HEK293 (cell line): ENCODE results near the gene EVA1C.

Source experiments
- CTCF ChIA-PET: fragments of 350-600 bp; formaldehyde crosslinking; extraction: SDS; loops from one replicate; lab custom pipeline; 2021; ENCODE audit warnings: antibody characterized with exemption; lab: Yijun Ruan, JAX
- POLR2A ChIA-PET: fragments of 300-600 bp; formaldehyde crosslinking; extraction: SDS; loops from one replicate; lab custom pipeline; 2020; ENCODE audit warnings: antibody characterized with exemption, inconsistent platforms; lab: Yijun Ruan, JAX
- H3K27ac ChIP-seq: fragments of 200-500 bp; sonication (Bioruptor generic); 2 replicates; pipeline ENCODE4 v1.5.1; 2014; ENCODE audit warnings: low read depth, low read length, control low read depth, inconsistent platforms; ENCODE audit errors: extremely low read depth
- H3K36me3 ChIP-seq, 2 experiments: fragments of 200-500 bp in 1 of 2; sonication (Bioruptor generic) in 1 of 2; 1 replicate in 1 of 2; 2 replicates in 1 of 2; pipeline ENCODE4 v1.5.1; 2014 to 2017; ENCODE audit warnings: inconsistent platforms in 2 of 2, low read length in 2 of 2; ENCODE audit not compliant: control insufficient read depth in 2 of 2, insufficient read depth in 1 of 2
- H3K4me1 ChIP-seq: fragments of 200-500 bp; sonication (Bioruptor generic); 2 replicates; pipeline ENCODE4 v1.5.1; 2014; ENCODE audit warnings: mild to moderate bottlenecking, low read length, inconsistent platforms; ENCODE audit not compliant: control insufficient read depth, insufficient read depth
- H3K4me3 ChIP-seq: 2 replicates; pipeline ENCODE4 v1.5.1; 2011; ENCODE audit warnings: low read depth, mild to moderate bottlenecking, control low read depth, low read length, moderate library complexity
- H3K9me3 ChIP-seq: fragments of 200-500 bp; sonication (Bioruptor generic); 2 replicates; pipeline ENCODE4 v1.5.1; 2014; ENCODE audit warnings: low read depth, low read length, inconsistent platforms; ENCODE audit not compliant: control insufficient read depth, insufficient read depth
- FEZF1 ChIP-seq: fragments of 450-650 bp; formaldehyde crosslinking; IDR thresholded peaks from 2 replicates; pipeline ENCODE4 v1.5.1; 2016; ENCODE audit warnings: missing biosample characterization, missing genetic modification characterization
- HOXC10 ChIP-seq: sonication (generic); formaldehyde crosslinking; IDR thresholded peaks from 2 replicates; pipeline ENCODE4 v1.8.1; 2023; ENCODE audit warnings: mild to moderate bottlenecking, missing genetic modification reagents
- PBX3 ChIP-seq: sonication (generic); formaldehyde crosslinking; IDR thresholded peaks from 2 replicates; pipeline ENCODE4 v1.8.1; 2022; ENCODE audit warnings: mild to moderate bottlenecking, moderate library complexity, missing genetic modification reagents
- PRDM10 ChIP-seq: fragments of 450-650 bp; formaldehyde crosslinking; IDR thresholded peaks from 2 replicates; pipeline ENCODE4 v1.5.1; 2016; ENCODE audit warnings: missing biosample characterization, missing genetic modification characterization
- SP2 ChIP-seq: fragments of 450-650 bp; formaldehyde crosslinking; IDR thresholded peaks from 2 replicates; pipeline ENCODE4 v1.5.1; 2016; ENCODE audit warnings: missing biosample characterization, missing genetic modification characterization
- ZBTB17 ChIP-seq: fragments of 450-650 bp; formaldehyde crosslinking; IDR thresholded peaks from 2 replicates; pipeline ENCODE4 v1.5.1; 2016; ENCODE audit warnings: missing biosample characterization, missing genetic modification characterization
- ZBTB48 ChIP-seq: fragments of 450-650 bp; formaldehyde crosslinking; IDR thresholded peaks from 2 replicates; pipeline ENCODE4 v1.5.1; 2016; ENCODE audit warnings: missing biosample characterization, missing genetic modification characterization
- ZNF10 ChIP-seq: fragments of 450-650 bp; formaldehyde crosslinking; IDR thresholded peaks from 2 replicates; pipeline ENCODE4 v1.5.1; 2017; ENCODE audit warnings: missing biosample characterization, missing genetic modification characterization
- ZNF24 ChIP-seq: fragments of 450-650 bp; formaldehyde crosslinking; IDR thresholded peaks from 2 replicates; pipeline ENCODE4 v1.5.1; 2016; ENCODE audit warnings: missing biosample characterization, missing genetic modification characterization
- ZNF544 ChIP-seq: fragments of 450-650 bp; formaldehyde crosslinking; IDR thresholded peaks from 2 replicates; pipeline ENCODE4 v1.5.0; 2017; ENCODE audit warnings: missing biosample characterization, missing genetic modification characterization
- ZNF555 ChIP-seq: fragments of 450-650 bp; formaldehyde crosslinking; conservative IDR thresholded peaks from 2 replicates; pipeline ENCODE4 v1.5.1; 2017; ENCODE audit warnings: missing biosample characterization, mild to moderate bottlenecking, missing genetic modification characterization, inconsistent platforms
- ZNF596 ChIP-seq: fragments of 450-650 bp; IDR thresholded peaks from 2 replicates; pipeline ENCODE4 v1.5.0; 2018; ENCODE audit warnings: missing biosample characterization, mild to moderate bottlenecking, missing genetic modification characterization, moderate library complexity
- ZNF658 ChIP-seq: fragments of 450-650 bp; formaldehyde crosslinking; IDR thresholded peaks from 2 replicates; pipeline ENCODE4; 2016; ENCODE audit warnings: missing biosample characterization, missing genetic modification characterization
- ZNF701 ChIP-seq: fragments of 450-650 bp; formaldehyde crosslinking; IDR thresholded peaks from 2 replicates; pipeline ENCODE4 v1.5.1; 2016; ENCODE audit warnings: missing biosample characterization, missing genetic modification characterization
- ZNF747 ChIP-seq: fragments of 450-650 bp; formaldehyde crosslinking; IDR thresholded peaks from 2 replicates; pipeline ENCODE4 v1.5.1; 2016; ENCODE audit warnings: missing biosample characterization, missing genetic modification characterization
- ZNF791 ChIP-seq: fragments of 450-650 bp; formaldehyde crosslinking; IDR thresholded peaks from 2 replicates; pipeline ENCODE4 v1.5.1; 2016; ENCODE audit warnings: missing biosample characterization, missing genetic modification characterization
- TF ChIP-seq, protein P1 (sequence below): fragments of 450-650 bp; formaldehyde crosslinking; conservative IDR thresholded peaks from 2 replicates; pipeline ENCODE4 v1.5.1; 2016; ENCODE audit warnings: low read depth, missing biosample characterization, missing genetic modification characterization
- TF ChIP-seq, protein P2 (sequence below): fragments of 450-650 bp; formaldehyde crosslinking; IDR thresholded peaks from 2 replicates; pipeline ENCODE4 v1.5.1; 2016; ENCODE audit warnings: missing biosample characterization, missing genetic modification characterization
- TF ChIP-seq, protein P3 (sequence below): fragments of 450-650 bp; formaldehyde crosslinking; IDR thresholded peaks from 2 replicates; pipeline ENCODE4 v1.5.1; 2016; ENCODE audit warnings: missing biosample characterization, missing genetic modification characterization, low read depth
- TF ChIP-seq, protein P4 (sequence below): fragments of 450-650 bp; formaldehyde crosslinking; IDR thresholded peaks from 2 replicates; pipeline ENCODE4 v1.5.1; 2016; ENCODE audit warnings: missing biosample characterization, missing genetic modification characterization

EVA1C gene

DNA sequence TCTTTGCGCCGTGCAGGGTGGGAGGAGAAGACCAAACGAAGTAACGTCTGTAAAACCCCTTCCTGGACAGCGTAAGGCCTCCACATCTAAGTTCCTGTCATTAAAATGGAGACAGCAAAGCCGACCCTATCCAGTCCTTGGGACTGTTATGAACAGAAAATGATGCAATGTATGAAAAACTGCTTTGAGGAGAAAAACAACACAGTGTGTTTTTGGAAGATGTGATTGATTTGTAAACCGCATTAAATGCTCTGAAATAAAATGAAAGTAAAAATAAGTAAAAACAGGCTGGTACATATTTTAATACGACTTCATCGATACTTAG, 18.9 kb upstream of the EVA1C start:
- POLR2A ChIA-PET = interaction anchor here (0.9 to 2.2 kb wide), 2 partner anchors 219 to 333 kb away, joined by 3 to 15 read pairs; partner anchors contain the start of gene CFAP298
- H3K27ac ChIP-seq = peak overlapping the region; percentile 37; the same call in 1 of the 2 replicates
- CTCF ChIA-PET = interaction anchor here (0.6 to 3.0 kb wide), 4 partner anchors 9 to 208 kb away, joined by 4 to 14 read pairs (median 7); no protein-coding TSS in a partner anchor
- TF ChIP-seq ZNF747 (tag by site-specific recombination) (no peak), ZBTB48 (tag by site-specific recombination) (peak; percentile 6; the same call in 1 of the 2 replicates), ZNF544 (tag by site-specific recombination) (no peak), ZBTB17 (peak; percentile 47), ZNF24 (no peak), PRDM10 (tag by site-specific recombination) (peak; percentile 6; the same call in 1 of the 2 replicates), ZNF791 (tag by site-specific recombination) (no peak), ZNF10 (0 out of 2 replicates have a peak, but pooled peaks have one; percentile 3), PBX3 (no peak), SP2 (tag by site-specific recombination) (peak; percentile 14), FEZF1 (tag by site-specific recombination) (no peak), ZNF555 (tag by site-specific recombination) (no peak), ZNF658 (tag by site-specific recombination) (no peak), HOXC10 (CRISPR knock-in tag) (no peak), ZNF596 (tag by site-specific recombination) (no peak), ZNF701 (tag by site-specific recombination) (no peak)
- TF ChIP-seq, protein P1, sequence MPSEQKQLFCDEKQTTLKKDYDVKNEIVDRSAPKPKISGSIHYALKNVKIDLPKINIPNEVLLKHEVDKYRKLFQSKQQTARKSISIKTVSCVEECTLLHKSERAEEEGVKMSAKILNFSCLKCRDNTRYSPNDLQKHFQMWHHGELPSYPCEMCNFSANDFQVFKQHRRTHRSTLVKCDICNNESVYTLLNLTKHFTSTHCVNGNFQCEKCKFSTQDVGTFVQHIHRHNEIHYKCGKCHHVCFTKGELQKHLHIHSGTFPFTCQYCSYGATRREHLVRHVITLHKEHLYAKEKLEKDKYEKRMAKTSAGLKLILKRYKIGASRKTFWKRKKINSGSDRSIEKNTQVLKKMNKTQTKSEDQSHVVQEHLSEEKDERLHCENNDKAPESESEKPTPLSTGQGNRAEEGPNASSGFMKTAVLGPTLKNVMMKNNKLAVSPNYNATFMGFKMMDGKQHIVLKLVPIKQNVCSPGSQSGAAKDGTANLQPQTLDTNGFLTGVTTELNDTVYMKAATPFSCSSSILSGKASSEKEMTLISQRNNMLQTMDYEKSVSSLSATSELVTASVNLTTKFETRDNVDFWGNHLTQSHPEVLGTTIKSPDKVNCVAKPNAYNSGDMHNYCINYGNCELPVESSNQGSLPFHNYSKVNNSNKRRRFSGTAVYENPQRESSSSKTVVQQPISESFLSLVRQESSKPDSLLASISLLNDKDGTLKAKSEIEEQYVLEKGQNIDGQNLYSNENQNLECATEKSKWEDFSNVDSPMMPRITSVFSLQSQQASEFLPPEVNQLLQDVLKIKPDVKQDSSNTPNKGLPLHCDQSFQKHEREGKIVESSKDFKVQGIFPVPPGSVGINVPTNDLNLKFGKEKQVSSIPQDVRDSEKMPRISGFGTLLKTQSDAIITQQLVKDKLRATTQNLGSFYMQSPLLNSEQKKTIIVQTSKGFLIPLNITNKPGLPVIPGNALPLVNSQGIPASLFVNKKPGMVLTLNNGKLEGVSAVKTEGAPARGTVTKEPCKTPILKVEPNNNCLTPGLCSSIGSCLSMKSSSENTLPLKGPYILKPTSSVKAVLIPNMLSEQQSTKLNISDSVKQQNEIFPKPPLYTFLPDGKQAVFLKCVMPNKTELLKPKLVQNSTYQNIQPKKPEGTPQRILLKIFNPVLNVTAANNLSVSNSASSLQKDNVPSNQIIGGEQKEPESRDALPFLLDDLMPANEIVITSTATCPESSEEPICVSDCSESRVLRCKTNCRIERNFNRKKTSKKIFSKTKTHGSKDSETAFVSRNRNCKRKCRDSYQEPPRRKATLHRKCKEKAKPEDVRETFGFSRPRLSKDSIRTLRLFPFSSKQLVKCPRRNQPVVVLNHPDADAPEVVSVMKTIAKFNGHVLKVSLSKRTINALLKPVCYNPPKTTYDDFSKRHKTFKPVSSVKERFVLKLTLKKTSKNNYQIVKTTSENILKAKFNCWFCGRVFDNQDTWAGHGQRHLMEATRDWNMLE (tag by site-specific recombination) = no peak
- TF ChIP-seq, protein P2, sequence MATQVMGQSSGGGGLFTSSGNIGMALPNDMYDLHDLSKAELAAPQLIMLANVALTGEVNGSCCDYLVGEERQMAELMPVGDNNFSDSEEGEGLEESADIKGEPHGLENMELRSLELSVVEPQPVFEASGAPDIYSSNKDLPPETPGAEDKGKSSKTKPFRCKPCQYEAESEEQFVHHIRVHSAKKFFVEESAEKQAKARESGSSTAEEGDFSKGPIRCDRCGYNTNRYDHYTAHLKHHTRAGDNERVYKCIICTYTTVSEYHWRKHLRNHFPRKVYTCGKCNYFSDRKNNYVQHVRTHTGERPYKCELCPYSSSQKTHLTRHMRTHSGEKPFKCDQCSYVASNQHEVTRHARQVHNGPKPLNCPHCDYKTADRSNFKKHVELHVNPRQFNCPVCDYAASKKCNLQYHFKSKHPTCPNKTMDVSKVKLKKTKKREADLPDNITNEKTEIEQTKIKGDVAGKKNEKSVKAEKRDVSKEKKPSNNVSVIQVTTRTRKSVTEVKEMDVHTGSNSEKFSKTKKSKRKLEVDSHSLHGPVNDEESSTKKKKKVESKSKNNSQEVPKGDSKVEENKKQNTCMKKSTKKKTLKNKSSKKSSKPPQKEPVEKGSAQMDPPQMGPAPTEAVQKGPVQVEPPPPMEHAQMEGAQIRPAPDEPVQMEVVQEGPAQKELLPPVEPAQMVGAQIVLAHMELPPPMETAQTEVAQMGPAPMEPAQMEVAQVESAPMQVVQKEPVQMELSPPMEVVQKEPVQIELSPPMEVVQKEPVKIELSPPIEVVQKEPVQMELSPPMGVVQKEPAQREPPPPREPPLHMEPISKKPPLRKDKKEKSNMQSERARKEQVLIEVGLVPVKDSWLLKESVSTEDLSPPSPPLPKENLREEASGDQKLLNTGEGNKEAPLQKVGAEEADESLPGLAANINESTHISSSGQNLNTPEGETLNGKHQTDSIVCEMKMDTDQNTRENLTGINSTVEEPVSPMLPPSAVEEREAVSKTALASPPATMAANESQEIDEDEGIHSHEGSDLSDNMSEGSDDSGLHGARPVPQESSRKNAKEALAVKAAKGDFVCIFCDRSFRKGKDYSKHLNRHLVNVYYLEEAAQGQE (tag by site-specific recombination) = 0 out of 2 replicates have a peak, but pooled peaks have one; percentile 5
- TF ChIP-seq, protein P3, sequence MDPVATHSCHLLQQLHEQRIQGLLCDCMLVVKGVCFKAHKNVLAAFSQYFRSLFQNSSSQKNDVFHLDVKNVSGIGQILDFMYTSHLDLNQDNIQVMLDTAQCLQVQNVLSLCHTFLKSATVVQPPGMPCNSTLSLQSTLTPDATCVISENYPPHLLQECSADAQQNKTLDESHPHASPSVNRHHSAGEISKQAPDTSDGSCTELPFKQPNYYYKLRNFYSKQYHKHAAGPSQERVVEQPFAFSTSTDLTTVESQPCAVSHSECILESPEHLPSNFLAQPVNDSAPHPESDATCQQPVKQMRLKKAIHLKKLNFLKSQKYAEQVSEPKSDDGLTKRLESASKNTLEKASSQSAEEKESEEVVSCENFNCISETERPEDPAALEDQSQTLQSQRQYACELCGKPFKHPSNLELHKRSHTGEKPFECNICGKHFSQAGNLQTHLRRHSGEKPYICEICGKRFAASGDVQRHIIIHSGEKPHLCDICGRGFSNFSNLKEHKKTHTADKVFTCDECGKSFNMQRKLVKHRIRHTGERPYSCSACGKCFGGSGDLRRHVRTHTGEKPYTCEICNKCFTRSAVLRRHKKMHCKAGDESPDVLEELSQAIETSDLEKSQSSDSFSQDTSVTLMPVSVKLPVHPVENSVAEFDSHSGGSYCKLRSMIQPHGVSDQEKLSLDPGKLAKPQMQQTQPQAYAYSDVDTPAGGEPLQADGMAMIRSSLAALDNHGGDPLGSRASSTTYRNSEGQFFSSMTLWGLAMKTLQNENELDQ (tag by site-specific recombination) = no peak
- TF ChIP-seq, protein P4, sequence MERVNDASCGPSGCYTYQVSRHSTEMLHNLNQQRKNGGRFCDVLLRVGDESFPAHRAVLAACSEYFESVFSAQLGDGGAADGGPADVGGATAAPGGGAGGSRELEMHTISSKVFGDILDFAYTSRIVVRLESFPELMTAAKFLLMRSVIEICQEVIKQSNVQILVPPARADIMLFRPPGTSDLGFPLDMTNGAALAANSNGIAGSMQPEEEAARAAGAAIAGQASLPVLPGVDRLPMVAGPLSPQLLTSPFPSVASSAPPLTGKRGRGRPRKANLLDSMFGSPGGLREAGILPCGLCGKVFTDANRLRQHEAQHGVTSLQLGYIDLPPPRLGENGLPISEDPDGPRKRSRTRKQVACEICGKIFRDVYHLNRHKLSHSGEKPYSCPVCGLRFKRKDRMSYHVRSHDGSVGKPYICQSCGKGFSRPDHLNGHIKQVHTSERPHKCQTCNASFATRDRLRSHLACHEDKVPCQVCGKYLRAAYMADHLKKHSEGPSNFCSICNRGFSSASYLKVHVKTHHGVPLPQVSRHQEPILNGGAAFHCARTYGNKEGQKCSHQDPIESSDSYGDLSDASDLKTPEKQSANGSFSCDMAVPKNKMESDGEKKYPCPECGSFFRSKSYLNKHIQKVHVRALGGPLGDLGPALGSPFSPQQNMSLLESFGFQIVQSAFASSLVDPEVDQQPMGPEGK (tag by site-specific recombination) = no peak

More for the DNA sequence above, 18.9 kb upstream of the EVA1C start:
- Histone ChIP-seq H3K4me1 (peaks cover 8% of the 10 kb centered on the region), H3K9me3 (no peaks in the 10 kb centered on the region), H3K4me3 (peak overlapping the region; percentile 95), H3K36me3 (peaks cover 0 to 16% of the 10 kb centered on the region in 2 experiments; a peak in 1 of 3 replicates)
